ENCODE data around the gene ROR1. TPM values are rescaled to one million over a fixed set of nuclear protein-coding genes. Genes with fewer than 3 reads are reported as not detected.

Gene ROR1
- total RNA-seq, 6 experiments from 2014 or later: 7.4 to 9.4 (median 8.9) TPM

DNA sequence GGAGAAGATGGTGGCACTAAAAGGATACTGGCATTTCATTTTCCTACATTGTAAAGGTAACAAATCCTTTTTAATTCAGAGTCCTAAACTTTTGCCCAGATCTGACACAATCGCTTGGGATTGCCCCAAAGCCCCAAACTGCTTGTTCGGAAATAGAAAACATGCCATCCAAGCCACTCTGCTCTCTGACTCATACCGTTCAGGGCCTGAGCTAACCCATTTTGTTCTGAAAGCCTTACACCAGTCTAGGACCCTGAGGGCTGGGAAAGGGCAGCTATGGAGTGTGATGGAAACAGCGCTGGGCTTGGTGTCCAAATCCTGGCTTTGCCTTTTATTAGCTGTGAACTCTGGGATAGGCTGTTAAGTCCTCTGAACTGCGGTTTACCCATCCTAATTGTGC, 270.2 kb downstream of the ROR1 start:
- no peaks in the 10 kb centered on the region for H3K9me3 Mint-ChIP-seq
- no peak overlapping the region for H3K4me3 Mint-ChIP-seq
- TF ChIP-seq CTCF (IDR thresholded peaks at IDR 0.05): no peak
- peak overlapping the region; percentile 25; the same call in 1 of the 2 replicates for H3K27ac Mint-ChIP-seq
- H3K4me1 Mint-ChIP-seq (ENCODE audit: low read depth): peaks cover 70% of the 10 kb centered on the region
- H3K27me3 Mint-ChIP-seq (ENCODE audit: insufficient read depth): peaks cover 4% of the 10 kb centered on the region; the same call in 1 of the 2 replicates
- H3K36me3 Mint-ChIP-seq (ENCODE audit: low read depth): no peaks in the 10 kb centered on the region
- DNase-seq: no peak

- Mint-ChIP-seq H3K4me1 (ENCODE audit: low read depth) (peaks cover 47% of the 10 kb centered on the region), H3K4me3 (no peak overlapping the region), H3K9me3 (no peaks in the 10 kb centered on the region), H3K27me3 (ENCODE audit: insufficient read depth) (peaks cover 4% of the 10 kb centered on the region; the same call in 1 of the 2 replicates), H3K36me3 (ENCODE audit: low read depth) (no peaks in the 10 kb centered on the region), H3K27ac (no peak overlapping the region)
- TF ChIP-seq CTCF (IDR thresholded peaks at IDR 0.05): no peak
- DNase-seq: no peak
Measured at GRCh38 chr1:64046243-64046642, 272.4 kb downstream of the ROR1 start.

GRCh38 chr1:64046891-64047290, 273.1 kb downstream of the ROR1 start:
- no peaks in the 10 kb centered on the region for H3K27me3 Mint-ChIP-seq (ENCODE audit: insufficient read depth)
- no peaks in the 10 kb centered on the region for H3K9me3 Mint-ChIP-seq
- no peaks in the 10 kb centered on the region for H3K36me3 Mint-ChIP-seq (ENCODE audit: low read depth)
- no peak for TF ChIP-seq CTCF (IDR thresholded peaks at IDR 0.05)
- no peak for DNase-seq
- H3K27ac Mint-ChIP-seq: no peak overlapping the region
- no peak overlapping the region for H3K4me3 Mint-ChIP-seq
- peaks cover 40% of the 10 kb centered on the region for H3K4me1 Mint-ChIP-seq (ENCODE audit: low read depth)

DNA sequence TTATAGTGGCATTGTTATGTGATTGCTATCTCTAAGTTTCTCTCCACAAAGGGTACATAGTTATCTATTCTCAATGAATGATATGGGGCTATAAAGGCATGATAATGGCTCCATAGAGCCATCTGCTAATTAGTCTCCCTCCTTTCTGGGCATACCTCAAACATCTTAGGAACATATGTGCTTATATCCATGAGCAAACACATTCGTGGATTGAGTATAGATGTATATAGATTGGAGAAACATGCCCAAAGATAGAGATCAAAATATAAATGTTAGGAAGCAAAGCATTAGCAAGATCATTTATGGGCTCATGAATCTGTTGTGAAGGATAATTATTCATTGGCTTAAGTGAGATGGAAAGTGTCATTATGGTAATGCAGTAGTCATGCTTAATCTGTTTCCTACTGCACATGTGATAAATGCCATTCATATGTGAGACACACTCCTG, 273.8 kb downstream of the ROR1 start:
- no peak for DNase-seq
- H3K9me3 Mint-ChIP-seq: no peaks in the 10 kb centered on the region
- H3K36me3 Mint-ChIP-seq (ENCODE audit: low read depth): no peaks in the 10 kb centered on the region
- H3K4me3 Mint-ChIP-seq: no peak overlapping the region
- no peaks in the 10 kb centered on the region for H3K27me3 Mint-ChIP-seq (ENCODE audit: insufficient read depth)
- no peak overlapping the region for H3K27ac Mint-ChIP-seq
- no peak for TF ChIP-seq CTCF (IDR thresholded peaks at IDR 0.05)
- H3K4me1 Mint-ChIP-seq (ENCODE audit: low read depth): peaks cover 34% of the 10 kb centered on the region

GRCh38 chr1:64049900-64050540, 276.2 kb downstream of the ROR1 start:
- TF ChIP-seq CTCF (IDR thresholded peaks at IDR 0.05): no peak
- no peaks in the 10 kb centered on the region for H3K27me3 Mint-ChIP-seq (ENCODE audit: insufficient read depth)
- H3K36me3 Mint-ChIP-seq (ENCODE audit: low read depth): no peaks in the 10 kb centered on the region
- H3K27ac Mint-ChIP-seq: no peak overlapping the region
- no peaks in the 10 kb centered on the region for H3K9me3 Mint-ChIP-seq
- no peak for DNase-seq
- no peak overlapping the region for H3K4me3 Mint-ChIP-seq
- peaks cover 12% of the 10 kb centered on the region for H3K4me1 Mint-ChIP-seq (ENCODE audit: low read depth)
